Measurements from ENCODE around the gene DPYSL3.
"Not testable (repeated sequence)": the region's sequence is repeated elsewhere in the genome, so short reads cannot be mapped to it uniquely, and the experiment has no call there.

The DPYSL3 gene

DNA sequence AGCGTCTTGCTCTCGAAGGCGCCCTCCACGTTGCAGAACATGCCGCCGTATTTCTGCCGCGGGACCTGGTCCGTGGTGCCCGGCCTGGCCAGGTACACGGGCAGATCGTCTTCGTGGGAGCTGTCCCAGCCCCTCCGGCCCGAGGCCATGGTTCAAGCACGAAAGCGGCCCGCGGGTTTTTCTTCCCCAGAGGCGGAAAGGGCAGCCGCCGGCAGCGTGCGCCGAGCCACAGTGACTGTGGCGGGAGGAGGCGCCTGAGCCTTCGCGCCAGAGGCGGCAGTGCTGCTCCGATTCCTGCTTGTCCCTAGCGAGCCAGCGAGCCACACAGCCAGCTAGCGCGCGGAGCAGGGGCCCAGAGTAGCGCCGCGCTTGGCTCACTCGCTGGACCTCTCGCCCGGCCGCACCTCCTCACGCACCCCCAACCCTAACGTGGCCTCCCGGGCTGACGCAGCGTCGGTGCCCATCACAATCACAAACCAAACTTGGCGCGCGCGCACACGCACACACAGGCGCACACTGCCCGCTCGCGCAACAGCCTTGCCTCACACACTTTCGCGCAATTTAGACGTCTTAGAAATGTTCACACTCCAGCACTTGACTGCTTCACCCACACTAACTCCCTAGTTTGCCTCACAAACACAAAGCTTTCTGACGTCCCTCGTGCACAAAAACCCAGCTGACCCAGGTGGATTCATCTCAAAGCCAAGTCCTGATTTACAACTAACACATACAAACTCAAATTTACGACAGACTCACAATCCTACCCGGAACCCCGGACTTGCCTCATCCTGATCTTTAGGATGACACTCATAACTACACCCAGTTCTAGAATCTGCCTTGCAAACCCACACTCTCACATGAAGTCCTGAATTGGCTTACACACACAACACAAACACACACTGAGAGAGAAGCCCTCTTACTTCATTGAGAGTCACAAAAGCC lies at the start of gene DPYSL3:
Gene DPYSL3 (minus strand): TSS at position 359 of the 942 bp plus-strand sequence. CDS start 210 bp downstream, at position 149.
- DNase-seq (ENCODE audit: low read depth): no peak
- H3K4me3 ChIP-seq (ENCODE audit: low read length): peak within 1 kb of the TSS; percentile 64
- TF ChIP-seq, protein P1, sequence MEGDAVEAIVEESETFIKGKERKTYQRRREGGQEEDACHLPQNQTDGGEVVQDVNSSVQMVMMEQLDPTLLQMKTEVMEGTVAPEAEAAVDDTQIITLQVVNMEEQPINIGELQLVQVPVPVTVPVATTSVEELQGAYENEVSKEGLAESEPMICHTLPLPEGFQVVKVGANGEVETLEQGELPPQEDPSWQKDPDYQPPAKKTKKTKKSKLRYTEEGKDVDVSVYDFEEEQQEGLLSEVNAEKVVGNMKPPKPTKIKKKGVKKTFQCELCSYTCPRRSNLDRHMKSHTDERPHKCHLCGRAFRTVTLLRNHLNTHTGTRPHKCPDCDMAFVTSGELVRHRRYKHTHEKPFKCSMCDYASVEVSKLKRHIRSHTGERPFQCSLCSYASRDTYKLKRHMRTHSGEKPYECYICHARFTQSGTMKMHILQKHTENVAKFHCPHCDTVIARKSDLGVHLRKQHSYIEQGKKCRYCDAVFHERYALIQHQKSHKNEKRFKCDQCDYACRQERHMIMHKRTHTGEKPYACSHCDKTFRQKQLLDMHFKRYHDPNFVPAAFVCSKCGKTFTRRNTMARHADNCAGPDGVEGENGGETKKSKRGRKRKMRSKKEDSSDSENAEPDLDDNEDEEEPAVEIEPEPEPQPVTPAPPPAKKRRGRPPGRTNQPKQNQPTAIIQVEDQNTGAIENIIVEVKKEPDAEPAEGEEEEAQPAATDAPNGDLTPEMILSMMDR (conservative IDR thresholded peaks at IDR 0.05; ENCODE audit: low read depth, low read length): peak; percentile 31

DNA sequence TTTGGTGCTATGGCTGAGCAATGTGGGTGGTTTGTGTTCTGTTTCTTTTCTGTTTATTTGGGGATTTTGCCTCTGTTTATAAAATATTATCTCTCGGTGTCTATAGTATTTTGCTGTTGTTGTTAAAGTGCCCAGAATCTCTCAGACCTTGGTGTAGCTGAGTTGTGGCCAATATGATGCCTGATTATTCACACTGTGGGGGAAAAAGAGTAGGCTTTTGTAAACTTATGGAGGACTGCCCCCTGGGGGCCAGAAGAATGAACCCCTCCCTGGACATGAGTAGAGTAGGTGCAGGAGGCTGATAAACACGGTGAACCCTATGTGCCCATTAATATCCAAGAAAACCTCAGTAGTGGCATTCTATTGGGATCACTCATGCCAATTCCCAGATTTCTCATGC lies 49.0 kb upstream of the DPYSL3 start:
- DNase-seq (ENCODE audit: low read depth): no peak

DNA sequence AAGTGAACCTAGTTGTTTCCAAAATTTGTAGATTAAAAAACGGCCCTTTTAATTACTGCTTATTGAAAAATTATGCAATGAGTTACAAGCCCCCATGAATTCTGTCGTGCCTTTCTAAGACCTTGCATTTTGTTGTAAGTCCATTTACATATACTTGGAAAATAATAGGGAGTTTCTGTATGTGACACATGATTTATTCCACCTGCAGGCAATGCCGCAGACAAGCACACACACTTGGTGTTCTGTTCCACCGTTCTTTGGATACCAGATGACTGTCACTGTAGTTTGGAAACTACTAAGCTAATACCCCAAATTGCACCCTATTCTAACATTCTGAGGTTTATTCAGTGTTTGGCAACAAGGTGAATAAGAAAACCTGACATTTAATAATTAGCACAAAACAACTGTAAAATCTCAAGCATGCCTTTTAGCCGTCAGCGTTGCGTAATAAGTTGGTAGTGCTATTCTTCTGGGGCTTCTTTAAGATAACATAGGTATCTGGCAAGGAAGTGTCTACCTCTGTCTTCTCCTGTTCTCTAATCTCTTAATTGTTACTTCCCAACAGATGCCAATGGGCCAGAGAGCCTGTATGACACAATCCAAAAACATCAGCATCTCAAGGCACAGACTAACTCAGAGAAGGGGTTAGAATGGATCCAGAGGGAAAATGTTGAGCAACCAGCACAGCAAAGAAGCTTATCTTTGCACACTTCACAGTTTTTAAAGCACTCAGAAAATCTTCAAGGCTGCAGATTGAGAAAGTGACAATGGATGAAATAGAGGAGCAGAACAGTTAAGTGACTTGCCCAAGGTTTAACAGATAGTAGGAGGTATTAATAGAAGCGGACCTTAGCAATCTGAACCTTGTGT lies 48.2 kb upstream of the DPYSL3 start:
- DNase-seq (ENCODE audit: low read depth): no peak
- TF ChIP-seq, protein P1 (conservative IDR thresholded peaks at IDR 0.05; ENCODE audit: low read depth, low read length): no peak

More for the DNA sequence above, 49.0 kb upstream of the DPYSL3 start:
- TF ChIP-seq, protein P1 (conservative IDR thresholded peaks at IDR 0.05; ENCODE audit: low read depth, low read length): peak; percentile 75
- H3K4me3 ChIP-seq (ENCODE audit: low read length): no peak overlapping the region

DNA sequence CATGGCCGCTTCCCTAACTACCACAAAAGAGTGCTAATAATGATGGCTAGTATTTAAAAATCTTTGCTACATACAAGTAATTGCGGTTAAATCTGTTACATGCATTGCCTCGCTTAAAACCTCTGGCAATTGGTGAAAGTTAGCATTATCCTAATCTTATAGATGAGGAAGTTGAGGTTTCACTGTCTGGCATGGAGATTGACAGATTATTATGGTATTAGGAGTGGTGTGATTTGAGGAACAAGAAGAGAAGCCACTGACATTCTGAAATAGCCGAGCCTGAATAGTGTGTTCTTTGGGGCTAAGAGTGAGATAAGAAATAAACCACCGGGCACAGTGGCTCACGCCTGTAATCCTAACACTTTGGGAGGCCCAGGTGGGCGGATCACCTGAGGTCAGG lies 45.3 kb upstream of the DPYSL3 start:
- no peak for DNase-seq (ENCODE audit: low read depth)
- TF ChIP-seq, protein P1 (conservative IDR thresholded peaks at IDR 0.05; ENCODE audit: low read depth, low read length): no peak
- H3K4me3 ChIP-seq (ENCODE audit: low read length): no peak overlapping the region

More for the DNA sequence above, 48.2 kb upstream of the DPYSL3 start:
- H3K4me3 ChIP-seq (ENCODE audit: low read length): no peak overlapping the region

DNA sequence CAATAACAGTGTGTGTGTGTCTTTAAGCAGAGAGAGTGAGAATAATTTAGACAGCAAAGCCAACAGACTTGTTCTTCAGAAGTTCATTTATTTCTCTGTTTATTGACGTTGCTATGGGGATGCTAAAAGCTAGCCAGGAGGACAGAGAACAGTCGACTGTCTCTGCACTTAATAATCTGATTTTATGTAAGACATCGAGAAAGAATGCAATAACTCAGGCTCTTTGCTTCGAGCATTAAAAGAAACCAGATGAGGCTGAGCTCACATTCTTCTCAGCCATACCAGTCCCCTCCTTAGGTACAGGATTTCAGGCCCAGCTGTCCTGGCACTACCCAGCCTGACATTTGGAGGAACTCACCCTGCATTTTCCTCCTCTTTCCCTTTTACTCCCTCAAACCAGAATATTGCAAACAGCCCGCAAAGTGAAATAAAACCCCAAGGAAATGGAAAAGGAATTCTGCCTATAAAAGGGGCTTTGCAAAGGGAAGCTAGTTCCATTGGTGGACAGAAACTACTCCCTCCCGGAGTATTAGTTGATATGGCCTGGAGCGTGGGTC lies 44.5 kb upstream of the DPYSL3 start:
- no peak overlapping the region for H3K4me3 ChIP-seq (ENCODE audit: low read length)
- no peak for DNase-seq (ENCODE audit: low read depth)
- TF ChIP-seq, protein P1 (conservative IDR thresholded peaks at IDR 0.05; ENCODE audit: low read depth, low read length): no peak

DNA sequence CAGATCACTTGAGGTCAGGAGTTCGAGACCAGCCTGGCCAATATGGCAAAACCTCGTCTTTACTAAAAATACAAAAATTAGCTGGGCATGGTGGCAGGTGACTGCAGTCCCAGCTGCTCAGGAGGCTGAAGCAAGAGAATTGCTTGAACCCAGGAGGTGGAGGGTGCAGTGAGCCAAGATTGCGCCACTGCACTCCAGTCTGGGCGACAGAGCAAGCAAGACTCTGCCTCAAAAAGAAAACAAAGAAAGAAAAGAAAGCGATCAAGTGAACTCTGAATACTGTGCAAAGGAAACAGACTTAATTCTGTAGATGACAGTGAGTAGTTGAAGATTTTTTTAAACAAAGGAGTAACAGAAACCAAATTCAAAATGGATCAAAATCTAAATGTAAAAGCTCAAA lies 43.9 kb upstream of the DPYSL3 start:
- not testable (repeated sequence) for H3K4me3 ChIP-seq (ENCODE audit: low read length); DNase-seq (ENCODE audit: low read depth)

DNA sequence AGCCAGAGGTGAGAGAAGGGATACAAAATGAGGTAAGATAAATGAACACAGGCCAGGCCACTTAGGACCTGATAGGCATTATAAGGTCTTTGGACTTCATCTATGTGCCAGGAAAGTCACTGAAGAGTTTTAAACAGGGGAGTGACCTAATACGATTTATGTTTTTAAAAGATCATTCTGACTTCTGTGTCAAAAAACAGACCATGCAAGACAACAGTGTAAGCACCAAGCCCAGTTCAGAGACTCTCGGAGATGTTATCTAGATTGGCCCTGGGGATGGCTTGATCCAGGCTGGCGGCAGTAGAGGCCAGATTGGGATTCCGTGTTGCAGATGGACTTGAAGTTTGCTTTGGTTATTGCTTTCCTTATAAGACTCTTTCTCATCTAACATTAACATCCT lies 43.0 kb upstream of the DPYSL3 start:
- no peak overlapping the region for H3K4me3 ChIP-seq (ENCODE audit: low read length)
- no peak for DNase-seq (ENCODE audit: low read depth)
- TF ChIP-seq, protein P1 (conservative IDR thresholded peaks at IDR 0.05; ENCODE audit: low read depth, low read length): no peak
